T-helper 1 cell treated with Interleukin-12 subunit alpha and Interleukin-12 subunit beta and Interleukin-4 antibody, amounts not matched to agents 30 ng/mL and 1 ng/mL, for 36 hours (primary cell): ENCODE measurements around the gene HOXD8. TPM values are rescaled to one million over a fixed set of nuclear protein-coding genes. Genes with fewer than 3 reads are reported as not detected.

Experiments
- intact Hi-C: fragments of 100-400 bp; cut with micrococcal nuclease; formaldehyde crosslinking; loops from one replicate; pipeline ENCODE4 v1.15.1; 2024
- total RNA-seq: library from RNA; stranded (reverse); gene quantifications from 2 replicates; pipeline ENCODE4 v1.2.3, GENCODE V29; 2022

Gene HOXD8
- total RNA-seq, 1 donor from 2014 or later: not detected

DNA sequence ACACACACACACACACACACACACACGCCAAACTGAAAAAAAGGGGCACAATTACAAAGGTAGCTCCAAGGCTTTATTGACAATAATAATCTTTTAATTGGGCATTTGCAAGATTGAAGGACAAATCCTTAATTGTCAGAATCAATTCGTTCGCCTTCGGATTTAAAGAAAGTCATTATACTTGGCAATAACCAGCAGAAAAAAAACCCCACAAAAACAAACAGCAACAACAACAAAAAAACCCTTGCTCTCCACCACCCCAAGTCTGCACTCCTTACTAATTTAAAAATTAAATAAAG is 1.8 kb upstream of the HOXD8 start:
- intact Hi-C loops: loop anchor here (1.0 to 5.0 kb wide), 7 partner anchors 328 to 1595 kb away; no protein-coding TSS in a partner anchor

DNA sequence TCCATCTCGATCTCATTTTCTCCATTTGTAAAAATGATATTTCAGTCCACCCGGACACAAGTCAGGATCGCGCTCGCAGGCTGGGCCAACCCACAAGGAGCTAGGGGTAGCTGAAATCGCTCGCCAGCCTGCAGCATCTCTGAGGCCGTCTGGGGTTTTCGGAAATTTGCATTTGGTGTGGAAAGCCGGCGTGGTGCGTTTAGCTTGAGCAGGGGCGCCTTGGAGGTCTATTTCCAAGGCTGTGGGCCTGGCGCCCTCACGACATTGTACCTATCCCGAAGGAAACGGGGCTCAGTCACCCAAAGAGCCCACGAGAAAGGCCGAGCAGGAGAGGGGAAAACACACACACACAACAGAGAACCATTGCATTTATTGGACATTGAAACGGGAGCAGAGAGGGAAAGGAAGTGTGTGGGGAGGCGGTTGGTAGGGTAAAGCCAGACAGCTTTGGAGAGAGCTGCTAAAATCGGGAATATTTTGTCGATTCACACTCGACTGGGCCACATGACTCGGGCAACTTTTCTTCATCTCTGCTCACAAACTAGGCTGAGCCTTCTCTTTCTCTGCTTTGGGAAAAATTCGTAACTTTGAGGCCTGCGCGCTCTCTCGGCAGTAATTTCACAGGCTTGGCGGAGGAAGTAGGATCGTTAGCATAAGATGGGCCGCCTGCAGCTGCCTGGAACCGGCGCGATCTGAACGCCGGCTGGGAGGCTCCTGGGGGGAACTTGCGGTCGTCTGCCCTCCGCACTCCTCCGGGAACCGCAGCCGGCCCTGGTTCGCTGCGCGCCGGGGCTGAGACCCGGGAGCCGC is 1.1 kb upstream of the HOXD8 start:
- intact Hi-C loops: loop anchor here (1.0 to 5.0 kb wide), 2 partner anchors 426 to 1594 kb away; no protein-coding TSS in a partner anchor

DNA sequence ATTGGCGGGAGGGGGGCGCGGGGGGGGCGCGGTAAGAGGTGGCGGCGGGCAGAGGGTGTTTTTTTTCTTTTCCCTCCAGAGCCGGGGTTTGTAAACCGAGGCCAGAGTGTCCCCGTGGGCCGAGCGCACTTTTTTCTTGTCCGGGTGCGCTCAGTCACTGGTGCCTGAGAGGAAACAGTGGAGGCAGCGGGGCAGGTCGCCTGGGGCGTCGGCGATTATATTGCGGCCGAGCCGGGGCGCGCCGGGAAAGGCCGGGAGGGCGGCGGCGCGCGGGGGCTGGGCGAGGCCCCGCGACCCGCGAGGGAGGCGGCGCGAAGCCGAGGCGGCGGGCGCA is 275 bp downstream of the HOXD8 start:
- intact Hi-C loops: loop anchor here (5.0 kb wide), 2 partner anchors 32 to 1593 kb away; partner anchors contain the start of gene HOXD12

DNA sequence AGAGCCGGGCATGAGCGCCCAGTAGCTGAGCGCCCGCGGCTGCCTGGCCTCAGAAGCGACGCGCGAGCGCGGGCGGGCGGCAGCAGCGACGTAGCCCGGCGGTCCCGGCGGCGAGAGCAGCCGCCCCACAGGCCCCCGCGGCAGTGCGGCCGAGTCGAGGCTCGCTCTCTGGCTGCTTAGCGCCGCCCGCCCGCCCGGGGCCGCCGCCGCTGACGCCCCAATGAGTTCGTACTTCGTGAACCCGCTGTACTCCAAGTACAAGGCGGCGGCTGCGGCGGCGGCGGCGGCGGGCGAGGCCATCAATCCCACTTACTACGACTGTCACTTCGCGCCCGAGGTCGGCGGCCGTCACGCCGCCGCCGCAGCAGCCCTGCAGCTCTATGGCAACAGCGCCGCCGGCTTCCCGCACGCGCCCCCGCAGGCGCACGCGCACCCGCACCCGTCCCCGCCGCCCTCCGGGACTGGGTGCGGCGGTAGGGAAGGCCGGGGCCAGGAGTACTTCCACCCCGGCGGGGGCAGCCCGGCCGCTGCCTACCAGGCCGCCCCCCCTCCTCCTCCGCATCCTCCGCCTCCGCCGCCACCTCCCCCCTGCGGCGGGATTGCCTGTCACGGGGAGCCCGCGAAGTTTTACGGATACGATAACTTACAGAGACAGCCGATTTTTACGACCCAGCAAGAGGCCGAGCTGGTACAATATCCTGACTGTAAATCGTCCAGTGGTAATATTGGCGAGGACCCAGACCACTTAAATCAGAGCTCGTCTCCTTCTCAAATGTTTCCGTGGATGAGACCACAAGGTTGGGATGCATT is 847 bp downstream of the HOXD8 start:
- intact Hi-C loops: loop anchor here (5.0 kb wide), 1 partner anchor 33 kb away; the partner anchor contains the start of gene HOXD12

DNA sequence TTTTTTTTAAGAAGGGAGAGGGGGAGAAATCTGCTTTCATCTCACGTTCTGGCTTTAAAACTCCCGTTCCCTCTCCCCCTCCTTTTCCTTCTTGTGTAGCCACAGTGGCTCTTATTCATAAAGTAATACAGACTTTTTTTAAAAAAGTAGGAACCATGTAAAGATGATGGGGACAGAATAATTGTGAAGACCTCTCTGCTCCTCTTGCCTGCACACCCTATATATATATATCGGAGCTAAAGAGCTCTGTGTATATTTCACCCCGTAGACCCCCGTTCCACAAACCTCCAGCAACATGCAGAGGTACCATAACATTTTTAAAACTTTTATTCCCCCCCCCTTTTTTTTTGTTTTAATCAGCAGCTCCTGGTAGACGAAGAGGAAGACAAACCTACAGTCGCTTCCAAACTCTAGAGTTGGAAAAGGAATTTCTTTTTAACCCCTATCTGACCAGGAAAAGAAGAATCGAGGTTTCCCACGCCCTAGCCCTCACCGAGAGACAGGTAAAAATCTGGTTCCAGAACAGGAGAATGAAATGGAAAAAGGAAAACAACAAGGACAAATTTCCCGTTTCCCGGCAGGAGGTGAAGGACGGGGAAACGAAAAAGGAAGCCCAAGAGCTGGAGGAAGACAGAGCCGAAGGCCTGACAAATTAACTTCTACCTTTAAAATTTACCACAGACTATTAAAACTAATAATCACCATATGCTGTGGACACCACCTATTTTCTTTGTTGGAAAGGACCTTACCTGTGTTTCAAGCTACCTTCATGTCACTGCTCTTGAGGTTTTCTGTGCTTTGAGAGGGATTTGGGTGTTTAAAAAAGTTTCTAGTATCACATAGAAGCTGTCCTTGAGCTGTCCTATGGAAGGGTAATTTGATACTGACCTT is 1.7 kb downstream of the HOXD8 start:
- intact Hi-C loops: loop anchor here (1.0 to 5.0 kb wide), 2 partner anchors 34 to 47 kb away; partner anchors contain the start of gene HOXD12

DNA sequence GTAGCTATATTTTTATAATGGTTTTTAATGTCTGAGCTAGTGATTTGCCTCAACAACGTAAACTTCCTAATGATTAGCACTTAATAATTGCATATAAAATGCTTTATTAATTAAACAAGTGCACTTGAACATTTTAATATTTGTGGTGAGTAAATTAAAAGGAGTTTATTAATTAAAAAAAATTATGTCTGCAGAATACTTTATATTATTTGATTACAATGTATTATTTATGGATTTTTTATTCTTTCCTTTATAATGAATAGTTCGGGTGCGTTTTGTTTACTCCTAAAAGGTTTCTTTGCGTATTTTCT is 2.3 kb downstream of the HOXD8 start:
- intact Hi-C loops: loop anchor here (1.0 to 5.0 kb wide), 7 partner anchors 8 to 53 kb away; partner anchors contain the start of gene HOXD12

DNA sequence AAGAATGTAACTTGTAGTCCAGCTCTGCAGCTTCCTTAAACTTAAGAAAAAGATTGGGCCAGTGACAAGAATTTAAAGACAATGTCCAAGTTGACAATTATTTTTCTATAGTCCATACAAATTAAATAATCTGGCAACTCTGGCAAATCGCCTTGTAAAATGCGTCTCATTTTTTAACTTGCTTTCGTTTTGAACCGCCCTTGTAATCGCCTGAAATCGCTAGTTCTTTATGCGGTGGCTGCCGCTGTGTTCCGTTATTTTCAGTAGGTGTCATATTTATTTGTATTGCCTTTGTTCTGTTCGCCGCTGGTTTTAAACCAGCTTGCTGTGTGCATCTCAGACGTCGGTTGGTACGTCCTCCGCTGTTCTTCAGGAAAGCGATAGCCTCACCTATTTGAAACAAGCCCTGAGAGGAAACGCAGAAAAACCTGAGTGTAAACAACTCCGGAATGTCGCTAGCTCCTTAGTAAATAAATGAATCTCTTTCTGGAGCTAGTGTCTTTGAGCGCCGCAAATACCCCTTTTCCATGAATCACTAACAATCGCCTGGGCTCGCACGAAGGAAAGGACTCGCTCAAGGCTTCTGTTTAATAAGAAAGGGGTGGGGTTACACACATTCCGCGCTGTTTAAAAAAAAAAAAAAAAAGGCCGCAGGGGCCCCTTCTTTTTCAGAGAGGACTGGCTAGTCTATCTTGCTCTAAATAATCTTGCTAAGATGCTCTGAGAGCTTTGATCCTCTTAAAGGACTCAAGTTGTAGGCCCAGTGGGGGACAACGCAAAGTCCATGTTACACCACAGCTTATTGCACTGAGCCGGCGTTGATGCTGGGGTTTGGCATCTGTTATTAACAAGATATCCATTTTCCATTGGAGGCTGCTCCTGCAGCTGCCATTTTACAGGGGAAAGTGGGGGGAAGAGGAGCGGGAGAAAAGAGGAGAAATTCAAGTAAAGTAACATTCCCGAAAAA is 3.0 kb downstream of the HOXD8 start:
- intact Hi-C loops: loop anchor here (1.0 to 5.0 kb wide), 6 partner anchors 8 to 54 kb away; partner anchors contain the start of gene HOXD12

DNA sequence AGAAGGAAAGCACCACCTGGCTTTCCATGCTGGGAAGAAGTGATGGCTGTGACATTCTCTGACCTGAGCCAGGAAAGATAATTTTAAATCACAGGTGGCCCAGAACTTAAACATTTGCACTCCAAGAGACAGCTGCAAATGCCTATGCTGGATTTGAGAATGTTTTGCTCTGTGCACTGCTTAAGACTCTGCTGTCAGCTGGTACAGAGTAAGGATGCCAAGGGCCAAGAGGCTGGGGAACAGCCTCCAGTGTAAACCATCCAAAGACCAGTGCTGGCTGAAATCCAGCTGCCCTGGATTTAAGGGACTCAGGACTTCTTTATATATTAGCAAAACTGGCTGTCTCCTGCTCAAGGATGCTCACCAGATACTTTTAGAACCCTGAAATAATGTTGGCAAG is 3.9 kb downstream of the HOXD8 start:
- intact Hi-C loops: loop anchor here (2.0 to 5.0 kb wide), 4 partner anchors 21 to 55 kb away; partner anchors contain the start of gene HOXD12

DNA sequence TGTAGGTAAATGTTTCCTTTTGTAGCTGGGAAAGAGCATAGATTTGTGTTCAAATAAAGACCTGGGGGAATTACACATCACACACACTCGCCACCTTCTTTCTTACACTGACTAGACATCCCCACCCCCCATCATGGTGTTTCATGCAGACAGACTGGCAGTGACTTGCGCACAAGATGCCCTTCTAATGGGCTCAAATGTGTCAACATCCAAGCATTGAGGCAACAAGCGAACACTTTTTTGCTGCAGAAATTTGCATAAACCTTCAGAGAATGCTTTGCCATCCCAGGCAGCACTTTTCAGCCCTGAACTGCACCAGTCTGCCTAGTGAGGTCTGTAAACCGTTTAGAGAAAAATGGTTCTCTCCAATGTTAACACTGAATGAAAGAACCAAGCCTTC is 4.5 kb downstream of the HOXD8 start:
- intact Hi-C loops: loop anchor here (5.0 kb wide), 1 partner anchor 37 kb away; the partner anchor contains the start of gene HOXD12

DNA sequence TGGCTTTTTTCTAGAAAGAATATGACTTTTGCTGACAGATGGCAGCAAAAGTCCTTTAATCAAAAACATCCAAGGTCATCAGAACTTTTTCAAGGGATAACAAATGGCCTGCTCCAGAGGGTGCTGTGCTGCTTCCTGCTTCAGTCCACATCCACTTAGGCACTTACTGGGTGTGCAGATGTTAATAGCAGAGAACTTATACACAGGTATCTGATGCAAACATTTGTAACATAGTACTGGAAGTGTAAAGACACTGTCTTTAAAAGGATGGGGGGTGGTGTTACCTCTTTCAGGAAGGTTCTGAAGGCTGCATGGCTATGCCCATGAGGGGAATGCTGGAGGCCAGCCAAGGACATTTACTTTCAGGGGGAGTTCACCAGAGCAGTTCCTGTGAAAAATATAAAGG is 5.5 kb downstream of the HOXD8 start:
- intact Hi-C loops: no loop called here

DNA sequence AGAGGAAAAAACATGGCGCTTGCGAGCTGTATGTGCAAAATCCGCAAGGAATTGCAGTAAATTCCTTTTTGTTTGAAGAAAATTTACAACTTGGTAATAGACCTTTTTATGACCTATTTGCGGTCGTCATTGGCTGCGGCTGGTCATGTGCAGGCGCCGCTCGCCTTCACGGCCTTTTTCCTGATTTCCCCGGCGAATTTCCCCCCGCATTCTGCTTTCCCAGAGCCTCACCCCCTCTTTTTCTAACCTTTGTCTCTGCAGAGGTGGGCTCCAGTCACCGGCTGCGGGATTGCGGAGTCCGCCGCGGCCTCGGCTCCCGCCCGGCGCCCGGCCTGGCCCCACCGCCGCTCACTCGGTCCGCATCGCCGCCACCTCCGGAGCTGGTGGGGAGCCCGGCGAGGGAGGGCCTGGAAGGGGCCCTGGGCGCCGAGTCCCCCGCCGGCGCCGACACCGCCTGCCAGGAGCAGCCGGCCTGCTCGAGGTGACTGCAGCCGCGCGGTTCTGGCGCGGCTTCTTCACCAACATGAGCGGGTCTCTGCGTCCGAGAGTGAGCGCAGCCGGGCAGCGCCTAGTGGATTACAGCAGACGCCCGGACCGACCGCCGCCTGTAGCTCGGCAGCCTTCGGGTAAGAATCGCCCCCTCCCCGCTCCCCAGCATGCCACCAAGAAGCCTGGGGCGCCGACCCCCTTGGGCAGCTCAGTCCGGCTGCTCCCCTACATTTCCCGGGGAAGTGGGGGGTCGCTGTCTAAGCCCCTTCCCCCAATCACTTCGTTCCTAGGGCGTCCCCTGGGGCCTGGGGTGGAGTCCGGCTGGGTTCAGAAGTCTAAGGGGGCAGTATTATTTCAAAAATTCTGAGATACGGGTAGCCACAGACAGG is 7.1 kb downstream of the HOXD8 start:
- intact Hi-C loops: no loop called here

DNA sequence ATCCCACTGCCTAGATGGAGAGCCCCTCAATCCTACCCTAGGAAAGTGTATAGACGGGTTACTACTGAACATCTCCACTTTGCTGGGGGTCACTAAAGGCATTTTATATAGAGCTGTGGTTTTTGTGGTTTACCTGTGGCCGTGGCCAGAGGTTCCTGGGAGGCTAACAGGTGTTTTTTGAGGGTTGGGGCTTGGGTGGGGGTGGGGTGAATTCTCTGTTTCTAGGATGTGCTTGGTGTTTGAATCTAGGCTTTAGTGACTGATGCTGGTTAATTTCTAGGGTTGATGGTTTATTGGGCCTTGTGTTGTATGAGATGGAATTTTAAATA is 7.7 kb downstream of the HOXD8 start:
- intact Hi-C loops: no loop called here

DNA sequence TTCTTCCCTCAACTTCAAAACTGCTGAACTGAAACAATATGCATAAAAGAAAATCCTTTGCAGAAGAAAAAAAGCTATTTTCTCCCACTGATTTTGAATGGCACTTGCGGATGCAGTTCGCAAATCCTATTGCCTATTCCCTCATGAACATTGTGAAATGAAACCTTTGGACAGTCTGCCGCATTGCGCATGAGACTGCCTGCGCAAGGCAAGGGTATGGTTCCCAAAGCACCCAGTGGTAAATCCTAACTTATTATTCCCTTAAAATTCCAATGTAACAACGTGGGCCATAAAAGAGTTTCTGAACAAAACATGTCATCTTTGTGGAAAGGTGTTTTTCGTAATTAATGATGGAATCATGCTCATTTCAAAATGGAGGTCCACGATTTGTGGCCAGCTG is 8.4 kb downstream of the HOXD8 start:
- intact Hi-C loops: no loop called here

DNA sequence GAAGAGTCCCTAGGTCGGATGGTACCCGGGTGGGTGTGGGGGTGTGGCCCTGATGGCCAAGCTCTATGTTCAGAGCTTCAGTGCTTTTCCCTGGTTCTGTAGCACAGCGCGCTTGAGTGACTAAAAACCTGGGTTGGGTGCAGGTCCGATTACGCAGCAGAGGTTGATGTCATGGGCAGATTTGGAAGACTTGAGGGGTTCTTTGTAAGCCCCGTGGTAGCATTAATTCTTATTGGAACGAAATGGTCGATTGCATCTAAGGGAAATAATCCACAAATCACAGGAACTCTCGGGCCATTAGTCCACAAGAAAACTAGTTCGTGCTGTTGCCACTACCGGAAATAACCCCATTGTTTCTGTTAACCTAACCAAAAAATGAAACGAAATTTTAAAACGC is 9.0 kb downstream of the HOXD8 start:
- intact Hi-C loops: no loop called here

DNA sequence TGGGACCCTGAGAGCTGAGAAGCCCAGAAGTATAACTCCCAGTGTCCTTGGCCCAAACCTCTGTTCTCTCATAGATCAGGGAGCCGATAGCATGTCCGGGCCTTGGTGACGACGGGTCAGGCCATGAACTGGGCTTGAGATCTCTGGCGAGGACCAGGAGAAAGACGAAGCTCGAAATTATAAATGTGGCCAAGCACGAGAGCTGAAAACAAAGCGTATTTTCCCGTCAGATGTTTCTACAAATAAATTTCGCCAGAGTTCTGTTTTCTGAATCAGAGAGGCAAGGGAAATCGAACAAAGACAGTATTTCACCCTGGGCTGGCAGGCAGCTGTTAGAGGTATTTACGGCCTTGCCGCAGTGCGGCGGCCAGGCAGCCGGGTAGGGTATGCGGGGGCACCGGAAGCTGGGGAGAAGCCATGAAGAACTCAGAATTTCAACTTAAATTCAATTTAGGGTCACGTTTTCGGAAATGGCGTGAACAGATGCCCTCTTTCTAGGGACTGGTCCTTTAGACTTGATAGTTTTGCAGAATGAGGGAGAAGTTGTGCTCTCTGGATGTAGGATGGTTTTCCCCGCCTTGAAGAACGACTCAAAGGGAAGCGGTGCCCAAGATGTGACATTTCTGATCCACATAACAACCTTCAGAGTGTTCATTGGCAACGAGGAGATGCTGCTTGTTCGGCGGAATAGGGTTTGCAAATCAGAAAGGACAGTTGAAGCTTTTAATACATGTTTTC is 9.6 kb downstream of the HOXD8 start:
- intact Hi-C loops: no loop called here

DNA sequence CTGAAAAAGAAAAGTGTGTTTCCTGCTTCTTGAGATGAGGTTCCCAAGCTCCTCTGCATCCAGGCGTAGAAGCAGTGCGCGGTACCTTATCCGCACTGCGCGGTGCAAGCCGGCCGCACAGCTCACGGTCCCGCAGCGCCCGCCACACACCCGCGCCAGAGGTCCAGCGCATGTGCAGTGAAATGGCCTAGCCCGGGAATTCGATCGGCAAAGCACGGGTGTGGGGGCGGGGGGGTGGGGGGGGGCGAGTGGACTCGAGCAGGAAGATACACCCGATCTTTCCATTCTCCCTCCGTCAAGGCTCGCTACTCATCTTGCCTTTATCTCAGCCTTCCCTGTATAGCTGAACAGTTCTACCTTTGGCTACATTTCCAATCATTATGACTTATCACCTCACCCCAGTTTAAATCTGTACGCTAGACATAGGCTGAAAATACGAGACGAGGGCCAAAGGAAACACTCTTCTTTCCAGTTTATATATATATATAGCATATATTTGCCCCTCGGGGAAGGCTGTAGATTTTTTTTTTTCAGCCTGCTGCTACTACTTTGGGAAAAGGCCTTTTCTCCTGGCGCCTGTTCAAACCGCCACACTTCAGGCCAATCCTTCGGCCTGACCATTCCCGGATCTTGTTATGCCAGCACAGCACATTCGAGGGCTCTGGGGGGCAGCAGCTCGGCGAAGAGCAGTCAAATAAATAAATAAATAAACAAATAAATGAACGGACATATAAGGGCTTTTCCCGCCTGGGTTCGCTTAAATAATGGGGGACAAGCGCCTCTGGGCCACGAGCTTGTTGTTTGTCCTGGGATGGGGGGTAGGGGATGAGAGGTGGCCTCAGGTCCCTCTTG is 10.4 kb downstream of the HOXD8 start:
- intact Hi-C loops: loop anchor here (1.0 to 2.0 kb wide), 8 partner anchors 8 to 1007 kb away; partner anchors contain the start of gene HOXD3

DNA sequence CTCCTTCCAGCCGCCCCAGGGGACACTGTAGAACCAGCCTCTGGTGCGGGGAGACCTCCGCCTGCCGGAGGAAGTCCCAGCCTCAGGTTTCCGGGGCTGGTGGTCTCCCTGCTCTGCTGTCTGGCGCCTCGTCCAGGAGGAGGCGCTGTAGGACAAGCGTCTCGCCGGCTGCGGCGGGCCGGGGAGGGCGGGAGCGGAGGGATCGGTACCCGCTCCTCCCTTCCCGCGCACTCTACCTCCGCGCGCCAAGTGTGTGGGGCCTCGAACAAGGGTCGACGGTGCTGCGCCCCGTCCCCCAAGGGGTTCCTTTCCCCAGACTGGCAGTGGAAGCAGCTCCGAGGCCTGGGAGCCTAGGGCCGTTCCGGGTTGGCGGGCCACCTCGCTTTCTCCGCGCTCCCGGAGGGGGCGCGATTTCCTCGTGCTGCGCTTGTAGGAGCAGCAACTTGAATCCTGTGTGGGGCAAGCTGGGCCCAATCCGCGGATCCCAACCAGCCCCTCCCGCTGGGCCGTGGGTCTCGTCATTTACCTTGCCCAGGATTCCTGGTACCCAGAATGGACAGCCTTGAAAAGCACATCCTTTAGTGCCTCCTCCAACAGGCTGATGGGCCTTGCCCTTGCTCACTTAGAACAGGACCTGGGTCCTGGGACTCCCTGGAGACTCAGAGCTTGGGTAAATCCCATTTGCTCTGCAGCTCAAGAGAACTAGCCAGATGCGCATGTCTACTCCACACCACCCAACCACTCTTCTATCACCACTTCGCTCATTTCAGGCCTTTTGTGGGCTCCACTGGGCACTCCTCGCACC is 11.2 kb downstream of the HOXD8 start:
- intact Hi-C loops: loop anchor here (1.0 to 2.0 kb wide), 8 partner anchors 8 to 1007 kb away; partner anchors contain the start of gene HOXD3
